Body of pancreas (tissue), 4 donors: ENCODE measurements around the gene PLCB4. TPM values are rescaled to one million over a fixed set of nuclear protein-coding genes. Genes with fewer than 3 reads are reported as not detected.

ENCODE experiments used
- ATAC-seq: fragments of 150-250 bp; one replicate; pipeline ENCODE4 v1.9.1; 2016
- DNase-seq, 4 donors: peaks; one replicate each; pipeline ENCODE4 v3.0.0-alpha.2; 2019
- H3K27ac ChIP-seq, 4 donors: fragments of 200-600 bp; sonication (generic); 1 replicate in 3 of 4; 2 replicates in 1 of 4; pipeline versions ENCODE4 v1.5.1 to v1.6.1; 2016 to 2019; ENCODE audit warnings: mild to moderate bottlenecking in 1 of 4, mixed read lengths in 1 of 4, moderate library complexity in 1 of 4
- H3K27me3 ChIP-seq, 2 donors: fragments of 200-600 bp; sonication (generic); one replicate each; pipeline ENCODE4 v1.6.0; 2016; ENCODE audit warnings: mild to moderate bottlenecking in 1 of 2
- H3K36me3 ChIP-seq, 2 donors: fragments of 200-600 bp; sonication (generic); replicated peaks in 1 of 2; 2 replicates each; pipeline ENCODE4 v1.5.1; 2016; ENCODE audit warnings: low read depth in 2 of 2; ENCODE audit not compliant: insufficient read depth in 1 of 2
- H3K4me1 ChIP-seq: fragments of 200-600 bp; sonication (generic); one replicate; pipeline ENCODE4 v1.6.0; 2016
- H3K4me3 ChIP-seq, 2 donors: fragments of 200-600 bp; sonication (generic); 1 replicate in 1 of 2; 2 replicates in 1 of 2; pipeline ENCODE4 v1.5.1; 2016 to 2019
- H3K9me3 ChIP-seq, 3 donors: fragments of 200-600 bp; sonication (generic); 1 replicate in 2 of 3; 2 replicates in 1 of 3; pipeline ENCODE4 v1.5.1; 2016
- POLR2A ChIP-seq, 3 donors: fragments of 450-650 bp; IDR thresholded peaks; one replicate each; pipeline ENCODE4 v1.6.1; 2016; ENCODE audit warnings: antibody characterized with exemption in 3 of 3, mild to moderate bottlenecking in 2 of 3
- WGBS, 2 donors: methylation state at CpG; one replicate each; pipeline ENCODE4 v1.1.5; 2017; 5-methylcytosine and 5-hydroxymethylcytosine counted together
- intact Hi-C: fragments of 100-400 bp; cut with DNase I; formaldehyde crosslinking; loops from one replicate; pipeline ENCODE4 v1.15.1; 2023
- total RNA-seq, 2 donors: library from RNA; depleted of rRNA; stranded (reverse); fragments of >200 nt; gene quantifications; one replicate each; pipeline ENCODE4 v1.1.0, GENCODE V29; 2016
- TF ChIP-seq, protein P1 (sequence below), 7 experiments: fragments of 450-650 bp in 4 of 7; fragments of 200-600 bp in 3 of 7; sonication (generic) in 3 of 7; IDR thresholded peaks; one replicate each; pipeline ENCODE4 v1.5.1; 2016 to 2019; ENCODE audit warnings: antibody characterized with exemption in 7 of 7

Gene PLCB4
- total RNA-seq, 2 donors from 2014 or later: 1.3 to 3.4 TPM

DNA sequence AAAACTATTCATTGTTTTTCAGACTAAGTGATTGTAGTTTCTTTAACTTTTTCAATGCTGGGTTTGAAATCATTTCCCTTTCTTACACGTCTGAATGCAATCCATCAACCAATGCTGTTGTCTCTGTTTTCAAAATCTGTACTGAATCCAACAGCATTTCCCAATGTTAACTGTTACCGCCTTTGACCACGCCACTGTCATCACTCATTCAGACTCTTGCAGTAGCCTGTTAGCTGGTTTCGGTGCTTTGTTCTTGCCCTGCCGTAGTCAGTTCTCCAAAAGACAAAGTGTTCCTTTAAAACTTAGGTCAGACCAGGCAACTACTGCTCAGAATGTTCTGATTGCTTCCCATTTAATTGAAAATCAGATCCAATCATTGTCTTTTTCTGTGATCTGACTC lies 131.3 kb downstream of the PLCB4 start:
- no peaks in the 10 kb centered on the region for H3K9me3 ChIP-seq
- H3K36me3 ChIP-seq: no peaks in the 10 kb centered on the region
- no peak overlapping the region for H3K4me3 ChIP-seq
- no peaks in the 10 kb centered on the region for H3K27me3 ChIP-seq
- TF ChIP-seq, protein P1, sequence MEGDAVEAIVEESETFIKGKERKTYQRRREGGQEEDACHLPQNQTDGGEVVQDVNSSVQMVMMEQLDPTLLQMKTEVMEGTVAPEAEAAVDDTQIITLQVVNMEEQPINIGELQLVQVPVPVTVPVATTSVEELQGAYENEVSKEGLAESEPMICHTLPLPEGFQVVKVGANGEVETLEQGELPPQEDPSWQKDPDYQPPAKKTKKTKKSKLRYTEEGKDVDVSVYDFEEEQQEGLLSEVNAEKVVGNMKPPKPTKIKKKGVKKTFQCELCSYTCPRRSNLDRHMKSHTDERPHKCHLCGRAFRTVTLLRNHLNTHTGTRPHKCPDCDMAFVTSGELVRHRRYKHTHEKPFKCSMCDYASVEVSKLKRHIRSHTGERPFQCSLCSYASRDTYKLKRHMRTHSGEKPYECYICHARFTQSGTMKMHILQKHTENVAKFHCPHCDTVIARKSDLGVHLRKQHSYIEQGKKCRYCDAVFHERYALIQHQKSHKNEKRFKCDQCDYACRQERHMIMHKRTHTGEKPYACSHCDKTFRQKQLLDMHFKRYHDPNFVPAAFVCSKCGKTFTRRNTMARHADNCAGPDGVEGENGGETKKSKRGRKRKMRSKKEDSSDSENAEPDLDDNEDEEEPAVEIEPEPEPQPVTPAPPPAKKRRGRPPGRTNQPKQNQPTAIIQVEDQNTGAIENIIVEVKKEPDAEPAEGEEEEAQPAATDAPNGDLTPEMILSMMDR (IDR thresholded peaks at IDR 0.05): no peak
- no peak for TF ChIP-seq POLR2A (IDR thresholded peaks at IDR 0.05)
- H3K4me1 ChIP-seq: no peaks in the 10 kb centered on the region
- WGBS, 2 donors: 69 to 74% methylated on average over 5 of the region's 5 CpGs
- H3K27ac ChIP-seq: no peak overlapping the region
- no peak for ATAC-seq
- no peak for DNase-seq
- intact Hi-C loops: no loop called here

DNA sequence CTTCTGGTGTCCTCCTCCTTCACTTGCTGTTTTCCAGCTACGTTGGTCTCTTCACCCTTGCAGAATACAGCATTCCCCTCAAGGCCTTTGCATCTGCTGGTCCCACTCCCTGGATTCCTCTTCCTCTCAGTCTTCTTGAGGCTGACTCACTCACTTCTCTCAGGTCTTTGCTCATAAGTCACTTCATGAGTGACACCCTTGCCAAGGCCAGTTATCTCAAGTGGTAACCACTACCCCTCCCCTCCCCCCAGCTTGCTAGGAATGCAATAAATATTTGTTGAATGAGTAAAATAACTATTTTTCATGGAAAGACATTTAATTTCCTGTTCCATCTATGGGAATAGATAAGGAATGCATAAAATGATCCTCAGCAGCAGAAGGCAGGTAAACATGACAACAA lies 131.7 kb downstream of the PLCB4 start:
- 55 to 65% methylated on average over 1 of the region's 1 CpG for WGBS, 2 donors
- no peak for ATAC-seq
- intact Hi-C loops: no loop called here

DNA sequence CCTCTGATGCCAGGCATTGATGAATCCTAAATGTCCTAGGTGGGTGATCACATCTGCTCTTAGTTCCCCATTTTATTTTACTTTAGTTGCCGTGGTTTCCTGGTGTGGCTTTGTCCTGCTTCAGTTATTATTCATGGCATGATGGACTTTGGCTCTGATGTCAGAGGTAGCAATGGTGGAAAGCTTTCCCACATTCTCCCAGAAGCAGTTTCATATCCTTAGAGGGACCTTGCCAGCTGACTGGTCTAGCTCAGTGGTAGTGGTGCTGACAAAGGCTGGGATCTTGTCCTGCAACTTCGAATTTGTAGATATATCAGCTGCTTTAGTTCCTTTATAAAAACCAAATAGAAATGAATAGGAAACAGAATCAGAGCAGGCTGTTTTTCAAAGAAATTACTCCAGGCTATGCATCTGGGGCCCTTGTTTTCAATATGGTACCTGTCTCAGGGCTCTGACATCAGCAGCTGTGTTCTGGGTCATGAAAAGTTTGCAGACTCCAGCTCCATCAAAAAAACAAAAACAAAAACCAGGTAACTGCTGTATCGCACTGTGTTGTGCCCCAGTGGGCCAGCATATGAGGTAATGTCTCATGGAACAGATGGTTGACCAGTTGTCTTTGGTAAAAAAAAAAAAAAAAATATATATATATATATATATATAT lies 133.7 kb downstream of the PLCB4 start:
- Histone ChIP-seq H3K4me1 (no peaks in the 10 kb centered on the region), H3K9me3 (no peaks in the 10 kb centered on the region), H3K27ac (no peak overlapping the region), H3K4me3 (no peak overlapping the region), H3K27me3 (no peaks in the 10 kb centered on the region), H3K36me3 (no peaks in the 10 kb centered on the region)
- TF ChIP-seq, protein P1 (IDR thresholded peaks at IDR 0.05): no peak
- no peak for TF ChIP-seq POLR2A (IDR thresholded peaks at IDR 0.05)
- ATAC-seq: no peak
- WGBS, 2 donors: 65 to 71% methylated on average over 3 of the region's 3 CpGs
- no peak for DNase-seq
- intact Hi-C loops: no loop called here

More for the DNA sequence above, 131.7 kb downstream of the PLCB4 start:
- H3K27me3 ChIP-seq: no peaks in the 10 kb centered on the region
- no peak for DNase-seq
- no peaks in the 10 kb centered on the region for H3K4me1 ChIP-seq
- no peak overlapping the region for H3K27ac ChIP-seq
- H3K9me3 ChIP-seq: no peaks in the 10 kb centered on the region
- TF ChIP-seq, protein P1 (IDR thresholded peaks at IDR 0.05): no peak
- TF ChIP-seq POLR2A (IDR thresholded peaks at IDR 0.05): no peak
- no peaks in the 10 kb centered on the region for H3K36me3 ChIP-seq
- H3K4me3 ChIP-seq: no peak overlapping the region

DNA sequence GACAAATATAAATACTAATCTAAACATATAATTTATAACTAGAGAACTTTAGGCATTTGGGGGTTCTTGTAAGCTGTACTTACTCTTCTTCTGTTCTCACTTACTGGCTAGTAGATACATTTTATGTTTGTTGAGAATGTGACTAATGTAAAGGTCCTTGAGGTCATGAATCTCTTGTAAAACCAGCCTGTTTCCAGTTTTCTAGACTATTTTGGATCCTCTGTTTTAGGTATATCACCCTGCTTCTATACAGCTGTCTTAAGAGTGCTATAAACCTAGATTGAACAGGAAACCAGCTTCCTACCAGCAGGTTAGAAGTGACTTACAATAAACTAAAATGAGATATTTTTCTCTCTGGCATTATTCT lies 134.2 kb downstream of the PLCB4 start:
- ATAC-seq: no peak
- no peaks in the 10 kb centered on the region for H3K27me3 ChIP-seq
- H3K4me3 ChIP-seq: no peak overlapping the region
- intact Hi-C loops: no loop called here
- H3K4me1 ChIP-seq: no peaks in the 10 kb centered on the region
- no peaks in the 10 kb centered on the region for H3K36me3 ChIP-seq
- DNase-seq: no peak
- TF ChIP-seq, protein P1 (IDR thresholded peaks at IDR 0.05): no peak
- TF ChIP-seq POLR2A (IDR thresholded peaks at IDR 0.05): no peak
- H3K27ac ChIP-seq: no peak overlapping the region
- H3K9me3 ChIP-seq: no peaks in the 10 kb centered on the region

DNA sequence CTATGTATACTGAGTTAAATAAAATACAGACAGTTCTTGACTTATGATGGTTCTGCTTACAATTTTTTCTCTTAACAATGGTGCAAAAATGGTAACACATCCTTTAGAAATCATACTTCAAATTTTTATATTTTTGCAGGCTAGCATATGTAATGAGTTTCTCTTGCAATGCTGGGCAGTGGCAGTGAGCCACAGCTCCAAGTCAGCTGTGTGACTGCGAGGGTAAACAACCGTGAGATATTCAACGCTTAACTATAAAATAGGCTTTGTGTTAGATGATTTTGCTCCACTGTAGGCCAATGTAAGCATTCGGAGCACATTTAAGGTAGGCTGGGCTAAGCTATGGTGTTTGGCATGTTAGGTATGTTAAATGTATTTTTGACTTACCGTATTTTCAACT lies 136.1 kb downstream of the PLCB4 start:
- ATAC-seq (no peak), DNase-seq (no peak)
- no peaks in the 10 kb centered on the region for H3K9me3 ChIP-seq
- intact Hi-C loops: no loop called here
- 64 to 68% methylated on average over 5 of the region's 5 CpGs for WGBS, 2 donors
- H3K27ac ChIP-seq: no peak overlapping the region
- no peaks in the 10 kb centered on the region for H3K4me1 ChIP-seq
- H3K27me3 ChIP-seq: no peaks in the 10 kb centered on the region
- H3K36me3 ChIP-seq: no peaks in the 10 kb centered on the region
- no peak overlapping the region for H3K4me3 ChIP-seq
- no peak for TF ChIP-seq POLR2A (IDR thresholded peaks at IDR 0.05)
- TF ChIP-seq, protein P1 (IDR thresholded peaks at IDR 0.05): no peak
